ENCODE data around the gene ARPC3. TPM values are rescaled to one million over a fixed set of nuclear protein-coding genes. Genes with fewer than 3 reads are reported as not detected.
A peak's percentile ranks its signal among the peaks of the same experiment; 100 is the strongest.

Gene ARPC3
- total and polyA plus RNA-seq, 9 of the 15 experiments (the other 6 are each of a cell fraction or from before 2014, with no cell fraction given) = 74.2 to 575 (median 345) TPM

DNA sequence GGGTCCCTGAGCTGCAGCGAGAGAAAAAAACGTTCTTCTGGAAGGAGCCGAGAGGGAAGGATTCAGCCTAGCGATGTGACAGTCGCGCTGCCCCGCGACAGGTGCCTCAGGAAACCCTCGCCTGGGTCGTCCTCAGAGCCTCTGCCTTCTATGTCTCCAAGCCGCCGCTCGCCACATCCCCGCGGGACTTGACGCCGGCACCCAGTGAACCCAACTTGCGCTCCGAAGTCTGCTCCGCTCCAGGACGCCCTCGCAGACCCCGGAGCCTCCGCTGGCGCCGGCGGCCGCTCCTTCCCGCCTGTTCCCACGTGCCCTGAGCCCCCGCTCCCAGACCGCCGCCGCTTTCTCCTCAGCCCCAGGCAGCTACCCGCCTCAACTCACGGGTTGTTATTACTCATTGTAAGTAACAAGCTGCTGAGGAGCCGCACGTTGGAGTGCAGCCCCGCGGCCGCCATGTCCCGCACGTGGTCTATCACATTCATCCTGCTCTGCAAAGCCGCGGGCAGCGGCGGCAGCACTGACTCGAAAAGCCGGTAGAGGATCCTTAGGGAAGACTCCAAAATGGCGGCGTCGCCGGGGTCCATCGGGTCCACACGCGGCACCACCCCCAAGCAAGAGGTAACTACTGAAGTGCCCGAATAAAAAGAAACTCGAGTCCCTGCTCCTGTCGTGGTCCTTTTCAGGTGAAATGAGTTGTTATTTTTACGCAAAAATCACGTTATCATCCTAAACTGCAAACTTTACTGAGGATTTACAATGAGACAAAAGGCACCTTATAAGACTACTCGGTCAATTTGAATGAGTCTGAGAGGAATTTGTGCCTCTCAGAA is 46.8 kb downstream of the ARPC3 start, which contains the start of gene ANAPC7 (continued):
- TF ChIP-seq POLR2B (IDR thresholded peaks at IDR 0.05; ENCODE audit: low read depth, partially characterized antibody) (peak; percentile 78), NR2C1 (IDR thresholded peaks at IDR 0.05) (no peak), NR2C1 (tag; IDR thresholded peaks at IDR 0.05) (no peak), BRCA1 (IDR thresholded peaks at IDR 0.05) (no peak), BRCA1 (CRISPR knock-in tag; IDR thresholded peaks at IDR 0.05) (no peak), ZNF696 (CRISPR knock-in tag; conservative IDR thresholded peaks at IDR 0.05) (no peak), CBFA2T3 (IDR thresholded peaks at IDR 0.05) (no peak), PTTG1 (tag; IDR thresholded peaks at IDR 0.05; ENCODE audit: low read depth) (no peak; the same call in 1 of the 2 replicates), FOXA3 (CRISPR knock-in tag; conservative IDR thresholded peaks at IDR 0.05 in 1 of 2, IDR thresholded peaks at IDR 0.05 in 1 of 2) (peak; percentile 14 to 40; a peak in 1 of 4 replicates), ZNF584 (CRISPR knock-in tag; IDR thresholded peaks at IDR 0.05; ENCODE audit: low read depth) (no peak), POLR2G (IDR thresholded peaks at IDR 0.05; ENCODE audit: low read depth, low read length) (peak; percentile 97), KLF10 (CRISPR knock-in tag; IDR thresholded peaks at IDR 0.05) (no peak), CBFB (CRISPR knock-in tag; IDR thresholded peaks at IDR 0.05) (no peak), POLR2AphosphoS5 (IDR thresholded peaks at IDR 0.05; ENCODE audit: control insufficient read depth, insufficient read depth, low read depth, low read length) (peak; percentile 86)
- TF ChIP-seq, protein P1, sequence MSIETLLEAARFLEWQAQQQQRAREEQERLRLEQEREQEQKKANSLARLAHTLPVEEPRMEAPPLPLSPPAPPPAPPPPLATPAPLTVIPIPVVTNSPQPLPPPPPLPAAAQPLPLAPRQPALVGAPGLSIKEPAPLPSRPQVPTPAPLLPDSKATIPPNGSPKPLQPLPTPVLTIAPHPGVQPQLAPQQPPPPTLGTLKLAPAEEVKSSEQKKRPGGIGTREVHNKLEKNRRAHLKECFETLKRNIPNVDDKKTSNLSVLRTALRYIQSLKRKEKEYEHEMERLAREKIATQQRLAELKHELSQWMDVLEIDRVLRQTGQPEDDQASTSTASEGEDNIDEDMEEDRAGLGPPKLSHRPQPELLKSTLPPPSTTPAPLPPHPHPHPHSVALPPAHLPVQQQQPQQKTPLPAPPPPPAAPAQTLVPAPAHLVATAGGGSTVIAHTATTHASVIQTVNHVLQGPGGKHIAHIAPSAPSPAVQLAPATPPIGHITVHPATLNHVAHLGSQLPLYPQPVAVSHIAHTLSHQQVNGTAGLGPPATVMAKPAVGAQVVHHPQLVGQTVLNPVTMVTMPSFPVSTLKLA (conservative IDR thresholded peaks at IDR 0.05) = peak; percentile 95 to 98
- TF ChIP-seq, protein P2, sequence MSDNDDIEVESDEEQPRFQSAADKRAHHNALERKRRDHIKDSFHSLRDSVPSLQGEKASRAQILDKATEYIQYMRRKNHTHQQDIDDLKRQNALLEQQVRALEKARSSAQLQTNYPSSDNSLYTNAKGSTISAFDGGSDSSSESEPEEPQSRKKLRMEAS (CRISPR knock-in tag; IDR thresholded peaks at IDR 0.05) = peak; percentile 91
- TF ChIP-seq, protein P3, sequence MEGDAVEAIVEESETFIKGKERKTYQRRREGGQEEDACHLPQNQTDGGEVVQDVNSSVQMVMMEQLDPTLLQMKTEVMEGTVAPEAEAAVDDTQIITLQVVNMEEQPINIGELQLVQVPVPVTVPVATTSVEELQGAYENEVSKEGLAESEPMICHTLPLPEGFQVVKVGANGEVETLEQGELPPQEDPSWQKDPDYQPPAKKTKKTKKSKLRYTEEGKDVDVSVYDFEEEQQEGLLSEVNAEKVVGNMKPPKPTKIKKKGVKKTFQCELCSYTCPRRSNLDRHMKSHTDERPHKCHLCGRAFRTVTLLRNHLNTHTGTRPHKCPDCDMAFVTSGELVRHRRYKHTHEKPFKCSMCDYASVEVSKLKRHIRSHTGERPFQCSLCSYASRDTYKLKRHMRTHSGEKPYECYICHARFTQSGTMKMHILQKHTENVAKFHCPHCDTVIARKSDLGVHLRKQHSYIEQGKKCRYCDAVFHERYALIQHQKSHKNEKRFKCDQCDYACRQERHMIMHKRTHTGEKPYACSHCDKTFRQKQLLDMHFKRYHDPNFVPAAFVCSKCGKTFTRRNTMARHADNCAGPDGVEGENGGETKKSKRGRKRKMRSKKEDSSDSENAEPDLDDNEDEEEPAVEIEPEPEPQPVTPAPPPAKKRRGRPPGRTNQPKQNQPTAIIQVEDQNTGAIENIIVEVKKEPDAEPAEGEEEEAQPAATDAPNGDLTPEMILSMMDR (IDR thresholded peaks at IDR 0.05 in 2 of 3, conservative IDR thresholded peaks at IDR 0.05 in 1 of 3; ENCODE audit: insufficient read depth in 2 of 3, low read depth in 1 of 3, low read length in 3 of 3) = peak in 2 of 3 experiments; percentile 28 to 41; a peak in 3 of 6 replicates
- TF ChIP-seq, protein P4, sequence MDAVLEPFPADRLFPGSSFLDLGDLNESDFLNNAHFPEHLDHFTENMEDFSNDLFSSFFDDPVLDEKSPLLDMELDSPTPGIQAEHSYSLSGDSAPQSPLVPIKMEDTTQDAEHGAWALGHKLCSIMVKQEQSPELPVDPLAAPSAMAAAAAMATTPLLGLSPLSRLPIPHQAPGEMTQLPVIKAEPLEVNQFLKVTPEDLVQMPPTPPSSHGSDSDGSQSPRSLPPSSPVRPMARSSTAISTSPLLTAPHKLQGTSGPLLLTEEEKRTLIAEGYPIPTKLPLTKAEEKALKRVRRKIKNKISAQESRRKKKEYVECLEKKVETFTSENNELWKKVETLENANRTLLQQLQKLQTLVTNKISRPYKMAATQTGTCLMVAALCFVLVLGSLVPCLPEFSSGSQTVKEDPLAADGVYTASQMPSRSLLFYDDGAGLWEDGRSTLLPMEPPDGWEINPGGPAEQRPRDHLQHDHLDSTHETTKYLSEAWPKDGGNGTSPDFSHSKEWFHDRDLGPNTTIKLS (IDR thresholded peaks at IDR 0.05; ENCODE audit: borderline replicate concordance, low read depth) = no peak; the same call in 1 of the 2 replicates
- TF ChIP-seq, protein P5, sequence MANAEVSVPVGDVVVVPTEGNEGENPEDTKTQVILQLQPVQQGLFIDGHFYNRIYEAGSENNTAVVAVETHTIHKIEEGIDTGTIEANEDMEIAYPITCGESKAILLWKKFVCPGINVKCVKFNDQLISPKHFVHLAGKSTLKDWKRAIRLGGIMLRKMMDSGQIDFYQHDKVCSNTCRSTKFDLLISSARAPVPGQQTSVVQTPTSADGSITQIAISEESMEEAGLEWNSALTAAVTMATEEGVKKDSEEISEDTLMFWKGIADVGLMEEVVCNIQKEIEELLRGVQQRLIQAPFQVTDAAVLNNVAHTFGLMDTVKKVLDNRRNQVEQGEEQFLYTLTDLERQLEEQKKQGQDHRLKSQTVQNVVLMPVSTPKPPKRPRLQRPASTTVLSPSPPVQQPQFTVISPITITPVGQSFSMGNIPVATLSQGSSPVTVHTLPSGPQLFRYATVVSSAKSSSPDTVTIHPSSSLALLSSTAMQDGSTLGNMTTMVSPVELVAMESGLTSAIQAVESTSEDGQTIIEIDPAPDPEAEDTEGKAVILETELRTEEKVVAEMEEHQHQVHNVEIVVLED (CRISPR knock-in tag; IDR thresholded peaks at IDR 0.05) = no peak
